ENCODE data around the gene ADAMTS12. TPM values are rescaled to one million over a fixed set of nuclear protein-coding genes. Genes with fewer than 3 reads are reported as not detected.

ADAMTS12 gene
- total and polyA plus RNA-seq, 10 of the 15 experiments (the other 5 are each of a cell fraction or from before 2014, with no cell fraction given) = 0.11 to 35.8 (median 20.7) TPM

DNA sequence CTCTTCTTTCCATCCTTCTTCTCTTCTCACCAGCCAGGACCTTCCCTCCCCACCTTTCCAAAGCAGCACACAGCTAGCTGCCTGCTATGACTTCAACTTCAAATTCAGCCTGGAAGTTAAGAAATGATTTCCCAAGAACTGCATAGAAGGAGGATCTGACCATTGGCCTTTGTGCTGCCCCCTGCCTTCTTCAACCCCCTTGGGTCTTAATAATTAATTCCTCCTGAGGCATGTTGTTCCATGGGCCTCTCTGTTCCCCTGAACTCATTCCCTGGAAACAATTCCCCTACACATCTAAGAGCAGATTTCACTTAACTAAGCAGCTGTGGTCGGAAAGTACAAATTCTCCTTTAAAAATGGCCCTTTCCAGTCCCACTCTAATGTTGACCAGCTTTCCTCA lies 62.4 kb downstream of the ADAMTS12 start:
- no peaks in the 10 kb centered on the region for H4K20me1 ChIP-seq (ENCODE audit: control insufficient read depth, insufficient read depth)
- no peaks in the 10 kb centered on the region; the same call in 2 of the 3 replicates for H3K9me3 ChIP-seq (replicated peaks; ENCODE audit: control insufficient read depth, insufficient read depth, low read length)
- H3K9ac ChIP-seq (ENCODE audit: control insufficient read depth, insufficient read depth, low read length) = no peak overlapping the region
- DNase-seq (ENCODE audit: low read depth, low spot score) (no peak), FAIRE-seq (no peak), ATAC-seq (no peak)
- no TSS peak for BruUV-seq (replicated peaks)
- no peaks in the 10 kb centered on the region for H3K79me2 ChIP-seq (ENCODE audit: control insufficient read depth, insufficient read depth, low read length)
- H3K4me1 ChIP-seq (ENCODE audit: control insufficient read depth, insufficient read depth, low read length) = peaks cover 6% of the 10 kb centered on the region
- no peak overlapping the region for H2AFZ ChIP-seq (ENCODE audit: control insufficient read depth, low read depth, low read length)
- no peak overlapping the region for H3K27ac ChIP-seq (ENCODE audit: control insufficient read depth, insufficient read depth)
- WGBS (ENCODE audit: insufficient coverage, insufficient replicate concordance, low lambda C conversion rate, missing lambda C conversion rate) = 83% methylated on average over 1 of the region's 1 CpG
- no peaks in the 10 kb centered on the region for H3K36me3 ChIP-seq (ENCODE audit: control insufficient read depth in 2 of 2, insufficient read depth in 2 of 2, low read length in 1 of 2)
- intact Hi-C loops (cut with micrococcal nuclease; ENCODE audit: unreplicated experiment) (no loop called here), in situ Hi-C loops (cut with MboI) (no loop called here)
- CTCF ChIA-PET = interaction anchor here (0.7 to 1.9 kb wide), 2 partner anchors 11 to 21 kb away, joined by 3 to 5 read pairs; no protein-coding TSS in a partner anchor
- H3K27me3 ChIP-seq (replicated peaks in 1 of 2; ENCODE audit: control insufficient read depth in 2 of 2, insufficient read depth in 2 of 2, low read length in 1 of 2) = no peaks in the 10 kb centered on the region
- POLR2A ChIA-PET = no interaction called here
- RAD21 ChIA-PET (ENCODE audit: unreplicated experiment) = no interaction called here
- SMC1A ChIA-PET (ENCODE audit: uncharacterized antibody, unreplicated experiment) = interaction anchor here (0.8 to 1.4 kb wide), 3 partner anchors 10 to 11 kb away, joined by 3 read pairs; no protein-coding TSS in a partner anchor
- H3K4me2 ChIP-seq (ENCODE audit: control insufficient read depth, insufficient read depth) = no peak overlapping the region
- H3K4me3 ChIP-seq = no peak overlapping the region
- TF ChIP-seq, protein P1, sequence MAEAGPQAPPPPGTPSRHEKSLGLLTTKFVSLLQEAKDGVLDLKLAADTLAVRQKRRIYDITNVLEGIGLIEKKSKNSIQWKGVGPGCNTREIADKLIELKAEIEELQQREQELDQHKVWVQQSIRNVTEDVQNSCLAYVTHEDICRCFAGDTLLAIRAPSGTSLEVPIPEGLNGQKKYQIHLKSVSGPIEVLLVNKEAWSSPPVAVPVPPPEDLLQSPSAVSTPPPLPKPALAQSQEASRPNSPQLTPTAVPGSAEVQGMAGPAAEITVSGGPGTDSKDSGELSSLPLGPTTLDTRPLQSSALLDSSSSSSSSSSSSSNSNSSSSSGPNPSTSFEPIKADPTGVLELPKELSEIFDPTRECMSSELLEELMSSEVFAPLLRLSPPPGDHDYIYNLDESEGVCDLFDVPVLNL (IDR thresholded peaks at IDR 0.05; ENCODE audit: low read depth, low read length) = no peak
- TF ChIP-seq, protein P2, sequence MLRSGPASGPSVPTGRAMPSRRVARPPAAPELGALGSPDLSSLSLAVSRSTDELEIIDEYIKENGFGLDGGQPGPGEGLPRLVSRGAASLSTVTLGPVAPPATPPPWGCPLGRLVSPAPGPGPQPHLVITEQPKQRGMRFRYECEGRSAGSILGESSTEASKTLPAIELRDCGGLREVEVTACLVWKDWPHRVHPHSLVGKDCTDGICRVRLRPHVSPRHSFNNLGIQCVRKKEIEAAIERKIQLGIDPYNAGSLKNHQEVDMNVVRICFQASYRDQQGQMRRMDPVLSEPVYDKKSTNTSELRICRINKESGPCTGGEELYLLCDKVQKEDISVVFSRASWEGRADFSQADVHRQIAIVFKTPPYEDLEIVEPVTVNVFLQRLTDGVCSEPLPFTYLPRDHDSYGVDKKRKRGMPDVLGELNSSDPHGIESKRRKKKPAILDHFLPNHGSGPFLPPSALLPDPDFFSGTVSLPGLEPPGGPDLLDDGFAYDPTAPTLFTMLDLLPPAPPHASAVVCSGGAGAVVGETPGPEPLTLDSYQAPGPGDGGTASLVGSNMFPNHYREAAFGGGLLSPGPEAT (IDR thresholded peaks at IDR 0.05; ENCODE audit: low read depth) = no peak
- TF ChIP-seq SIX5 (IDR thresholded peaks at IDR 0.05; ENCODE audit: low read depth, low read length, severe bottlenecking) = no peak
- TF ChIP-seq FOS (IDR thresholded peaks at IDR 0.05; ENCODE audit: borderline replicate concordance, extremely low read depth, insufficient read length) = no peak
- TF ChIP-seq DPF2 (IDR thresholded peaks at IDR 0.05) = no peak
- TF ChIP-seq, protein P3, sequence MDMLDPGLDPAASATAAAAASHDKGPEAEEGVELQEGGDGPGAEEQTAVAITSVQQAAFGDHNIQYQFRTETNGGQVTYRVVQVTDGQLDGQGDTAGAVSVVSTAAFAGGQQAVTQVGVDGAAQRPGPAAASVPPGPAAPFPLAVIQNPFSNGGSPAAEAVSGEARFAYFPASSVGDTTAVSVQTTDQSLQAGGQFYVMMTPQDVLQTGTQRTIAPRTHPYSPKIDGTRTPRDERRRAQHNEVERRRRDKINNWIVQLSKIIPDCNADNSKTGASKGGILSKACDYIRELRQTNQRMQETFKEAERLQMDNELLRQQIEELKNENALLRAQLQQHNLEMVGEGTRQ (IDR thresholded peaks at IDR 0.05; ENCODE audit: borderline replicate concordance, low read depth, low read length) = no peak
- TF ChIP-seq RCOR1 (conservative IDR thresholded peaks at IDR 0.05; ENCODE audit: low read depth, low read length) = no peak
- no peak for TF ChIP-seq STAT3 (IDR thresholded peaks at IDR 0.05; ENCODE audit: low read depth, low read length)
- no peak for TF ChIP-seq EP300 (IDR thresholded peaks at IDR 0.05; ENCODE audit: borderline replicate concordance in 1 of 2, control insufficient read depth in 1 of 2, low read depth in 2 of 2, low read length in 2 of 2)
- TF ChIP-seq, protein P4, sequence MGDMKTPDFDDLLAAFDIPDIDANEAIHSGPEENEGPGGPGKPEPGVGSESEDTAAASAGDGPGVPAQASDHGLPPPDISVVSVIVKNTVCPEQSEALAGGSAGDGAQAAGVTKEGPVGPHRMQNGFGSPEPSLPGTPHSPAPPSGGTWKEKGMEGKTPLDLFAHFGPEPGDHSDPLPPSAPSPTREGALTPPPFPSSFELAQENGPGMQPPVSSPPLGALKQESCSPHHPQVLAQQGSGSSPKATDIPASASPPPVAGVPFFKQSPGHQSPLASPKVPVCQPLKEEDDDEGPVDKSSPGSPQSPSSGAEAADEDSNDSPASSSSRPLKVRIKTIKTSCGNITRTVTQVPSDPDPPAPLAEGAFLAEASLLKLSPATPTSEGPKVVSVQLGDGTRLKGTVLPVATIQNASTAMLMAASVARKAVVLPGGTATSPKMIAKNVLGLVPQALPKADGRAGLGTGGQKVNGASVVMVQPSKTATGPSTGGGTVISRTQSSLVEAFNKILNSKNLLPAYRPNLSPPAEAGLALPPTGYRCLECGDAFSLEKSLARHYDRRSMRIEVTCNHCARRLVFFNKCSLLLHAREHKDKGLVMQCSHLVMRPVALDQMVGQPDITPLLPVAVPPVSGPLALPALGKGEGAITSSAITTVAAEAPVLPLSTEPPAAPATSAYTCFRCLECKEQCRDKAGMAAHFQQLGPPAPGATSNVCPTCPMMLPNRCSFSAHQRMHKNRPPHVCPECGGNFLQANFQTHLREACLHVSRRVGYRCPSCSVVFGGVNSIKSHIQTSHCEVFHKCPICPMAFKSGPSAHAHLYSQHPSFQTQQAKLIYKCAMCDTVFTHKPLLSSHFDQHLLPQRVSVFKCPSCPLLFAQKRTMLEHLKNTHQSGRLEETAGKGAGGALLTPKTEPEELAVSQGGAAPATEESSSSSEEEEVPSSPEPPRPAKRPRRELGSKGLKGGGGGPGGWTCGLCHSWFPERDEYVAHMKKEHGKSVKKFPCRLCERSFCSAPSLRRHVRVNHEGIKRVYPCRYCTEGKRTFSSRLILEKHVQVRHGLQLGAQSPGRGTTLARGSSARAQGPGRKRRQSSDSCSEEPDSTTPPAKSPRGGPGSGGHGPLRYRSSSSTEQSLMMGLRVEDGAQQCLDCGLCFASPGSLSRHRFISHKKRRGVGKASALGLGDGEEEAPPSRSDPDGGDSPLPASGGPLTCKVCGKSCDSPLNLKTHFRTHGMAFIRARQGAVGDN (IDR thresholded peaks at IDR 0.05) = no peak
- TF ChIP-seq SP1 (IDR thresholded peaks at IDR 0.05; ENCODE audit: low read depth, low read length) = no peak
- TF ChIP-seq RB1 (IDR thresholded peaks at IDR 0.05; ENCODE audit: borderline replicate concordance) = no peak
- TF ChIP-seq, protein P5, sequence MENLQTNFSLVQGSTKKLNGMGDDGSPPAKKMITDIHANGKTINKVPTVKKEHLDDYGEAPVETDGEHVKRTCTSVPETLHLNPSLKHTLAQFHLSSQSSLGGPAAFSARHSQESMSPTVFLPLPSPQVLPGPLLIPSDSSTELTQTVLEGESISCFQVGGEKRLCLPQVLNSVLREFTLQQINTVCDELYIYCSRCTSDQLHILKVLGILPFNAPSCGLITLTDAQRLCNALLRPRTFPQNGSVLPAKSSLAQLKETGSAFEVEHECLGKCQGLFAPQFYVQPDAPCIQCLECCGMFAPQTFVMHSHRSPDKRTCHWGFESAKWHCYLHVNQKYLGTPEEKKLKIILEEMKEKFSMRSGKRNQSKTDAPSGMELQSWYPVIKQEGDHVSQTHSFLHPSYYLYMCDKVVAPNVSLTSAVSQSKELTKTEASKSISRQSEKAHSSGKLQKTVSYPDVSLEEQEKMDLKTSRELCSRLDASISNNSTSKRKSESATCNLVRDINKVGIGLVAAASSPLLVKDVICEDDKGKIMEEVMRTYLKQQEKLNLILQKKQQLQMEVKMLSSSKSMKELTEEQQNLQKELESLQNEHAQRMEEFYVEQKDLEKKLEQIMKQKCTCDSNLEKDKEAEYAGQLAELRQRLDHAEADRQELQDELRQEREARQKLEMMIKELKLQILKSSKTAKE (IDR thresholded peaks at IDR 0.05; ENCODE audit: low read depth, poor library complexity, severe bottlenecking) = no peak
- no peak for TF ChIP-seq EZH2 (IDR thresholded peaks at IDR 0.05; ENCODE audit: borderline replicate concordance, control insufficient read depth, low read depth, low read length)
